Measurements from ENCODE around the gene AGMO. TPM values are rescaled to one million over a fixed set of nuclear protein-coding genes. Genes with fewer than 3 reads are reported as not detected.

AGMO gene
- total RNA-seq, 2 donors from 2014 or later: not detected

DNA sequence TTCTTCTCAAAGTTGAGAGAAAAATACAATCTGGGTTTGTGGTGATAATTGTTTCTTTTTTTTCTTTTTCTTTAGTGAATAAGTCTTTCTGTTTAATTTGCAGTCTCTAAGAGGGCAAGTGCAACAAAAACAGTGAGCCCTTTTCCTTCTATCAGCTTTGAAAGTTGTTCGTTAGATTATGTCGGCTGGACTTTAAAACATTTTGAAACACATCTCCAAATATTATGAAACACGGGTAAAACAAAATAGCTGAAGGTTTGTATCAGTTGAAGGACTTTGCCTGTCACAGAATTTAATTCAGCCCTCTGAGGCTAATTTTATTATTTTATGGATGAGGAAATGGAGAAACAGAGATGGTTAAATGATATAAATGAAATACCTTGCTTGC lies 85.3 kb downstream of the AGMO start:
- H3K36me3 Mint-ChIP-seq: no peaks in the 10 kb centered on the region
- H3K27ac Mint-ChIP-seq: no peak overlapping the region
- no peaks in the 10 kb centered on the region for H3K4me1 Mint-ChIP-seq (ENCODE audit: low read depth in 2 of 2)
- no peaks in the 10 kb centered on the region for H3K27me3 Mint-ChIP-seq
- no peak for ATAC-seq
- H3K4me3 Mint-ChIP-seq: no peak overlapping the region
- DNase-seq (ENCODE audit: low spot score): no peak
- peaks cover 13% of the 10 kb centered on the region for H3K9me3 Mint-ChIP-seq

DNA sequence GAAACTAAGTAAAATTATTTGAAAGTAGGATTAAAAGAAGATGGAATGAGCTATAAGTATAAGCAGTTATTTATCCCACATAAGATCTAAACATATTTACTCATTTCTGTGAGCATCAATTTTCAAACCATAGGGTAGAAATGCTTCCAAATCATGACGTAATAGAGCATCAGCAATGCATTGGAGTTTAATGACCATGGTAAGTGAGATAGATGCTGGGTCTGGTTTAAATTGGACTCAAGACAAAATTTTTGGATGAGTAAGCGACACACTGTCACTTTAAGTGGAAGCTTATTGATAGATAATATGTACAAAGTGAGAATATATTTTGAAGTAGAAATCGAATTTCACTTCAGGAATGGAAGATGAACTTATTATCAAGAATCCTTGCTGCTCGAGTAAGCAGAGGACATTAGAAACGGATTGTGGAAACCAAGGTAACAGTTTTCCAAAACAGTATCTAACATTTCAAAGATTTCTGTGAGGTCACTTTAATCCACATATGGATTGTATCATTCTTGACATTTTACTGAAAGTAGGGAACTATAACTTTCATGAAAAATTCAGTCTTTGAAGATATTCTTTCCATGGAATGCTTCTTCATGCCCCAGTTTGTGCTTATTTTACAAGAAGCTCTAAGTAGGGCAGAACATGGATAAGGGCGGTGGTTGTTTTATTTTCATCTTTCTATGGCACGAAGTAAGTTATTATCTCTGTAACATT lies 85.8 kb downstream of the AGMO start:
- no peaks in the 10 kb centered on the region for H3K4me1 Mint-ChIP-seq (ENCODE audit: low read depth in 2 of 2)
- no peaks in the 10 kb centered on the region for H3K27me3 Mint-ChIP-seq
- H3K9me3 Mint-ChIP-seq: peaks cover 13% of the 10 kb centered on the region
- ATAC-seq (no peak), DNase-seq (ENCODE audit: low spot score) (no peak)
- no peaks in the 10 kb centered on the region for H3K36me3 Mint-ChIP-seq
- no peak overlapping the region for H3K4me3 Mint-ChIP-seq
- no peak overlapping the region for H3K27ac Mint-ChIP-seq

DNA sequence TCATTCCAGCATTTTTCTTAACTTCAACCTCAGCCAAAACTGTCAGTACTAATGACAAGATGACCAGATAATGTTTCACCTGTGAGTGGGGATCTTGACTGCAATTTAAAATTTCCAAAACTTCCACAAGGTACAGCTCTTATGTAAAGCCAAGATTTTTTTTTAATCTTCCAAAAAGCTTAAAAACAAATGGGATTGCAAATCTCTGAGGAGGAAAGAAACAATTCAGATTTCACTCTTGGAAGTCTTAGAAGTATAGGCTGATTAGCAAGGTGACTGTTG lies 90.2 kb downstream of the AGMO start:
- H3K4me3 Mint-ChIP-seq: no peak overlapping the region
- no peak overlapping the region for H3K27ac Mint-ChIP-seq
- DNase-seq (ENCODE audit: low spot score): no peak
- H3K9me3 Mint-ChIP-seq: peaks cover 17% of the 10 kb centered on the region
- ATAC-seq: no peak
- H3K27me3 Mint-ChIP-seq: no peaks in the 10 kb centered on the region
- no peaks in the 10 kb centered on the region for H3K36me3 Mint-ChIP-seq
- H3K4me1 Mint-ChIP-seq (ENCODE audit: low read depth in 2 of 2): no peaks in the 10 kb centered on the region

DNA sequence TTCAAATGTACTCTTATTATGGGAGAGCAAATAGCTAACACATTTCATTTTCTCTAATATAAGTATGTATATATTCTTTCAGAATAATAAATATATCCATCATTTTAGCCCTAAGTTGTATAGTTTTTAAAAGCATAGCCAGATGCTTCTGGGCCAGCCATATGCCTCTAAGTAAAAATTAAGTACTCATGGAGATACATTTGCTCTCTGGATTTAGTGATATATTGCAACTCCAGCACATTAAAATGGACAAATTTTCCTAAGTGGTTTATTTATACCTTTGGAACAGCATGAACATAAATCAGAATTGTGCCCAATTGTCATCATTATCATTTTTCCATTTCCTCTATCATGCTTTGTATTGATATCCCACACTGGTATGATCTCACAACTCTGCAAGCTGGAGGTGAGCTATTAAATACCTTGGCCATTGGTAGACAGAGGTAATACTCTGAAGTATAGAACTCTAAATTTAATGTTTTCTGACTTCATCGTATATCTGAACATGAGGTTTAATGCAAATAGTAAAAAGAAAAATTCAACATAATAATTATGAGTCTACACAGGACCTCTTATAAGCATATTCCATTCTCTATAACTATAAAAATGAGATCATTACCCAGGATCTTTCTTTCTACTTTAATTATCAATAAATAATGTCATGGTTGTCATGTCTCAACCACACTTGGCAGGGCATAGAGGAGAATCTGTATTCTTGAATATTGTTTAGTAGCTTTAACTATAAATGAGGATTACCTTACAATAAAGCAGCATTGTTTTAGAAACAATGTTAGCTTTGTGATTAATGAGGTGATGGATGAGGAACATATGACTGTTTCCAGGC lies 90.8 kb downstream of the AGMO start:
- H3K27ac Mint-ChIP-seq: no peak overlapping the region
- DNase-seq (ENCODE audit: low spot score) (no peak), ATAC-seq (no peak)
- no peaks in the 10 kb centered on the region for H3K27me3 Mint-ChIP-seq
- H3K36me3 Mint-ChIP-seq: no peaks in the 10 kb centered on the region
- no peak overlapping the region for H3K4me3 Mint-ChIP-seq
- H3K4me1 Mint-ChIP-seq (ENCODE audit: low read depth in 2 of 2): no peaks in the 10 kb centered on the region
- peaks cover 21% of the 10 kb centered on the region for H3K9me3 Mint-ChIP-seq

DNA sequence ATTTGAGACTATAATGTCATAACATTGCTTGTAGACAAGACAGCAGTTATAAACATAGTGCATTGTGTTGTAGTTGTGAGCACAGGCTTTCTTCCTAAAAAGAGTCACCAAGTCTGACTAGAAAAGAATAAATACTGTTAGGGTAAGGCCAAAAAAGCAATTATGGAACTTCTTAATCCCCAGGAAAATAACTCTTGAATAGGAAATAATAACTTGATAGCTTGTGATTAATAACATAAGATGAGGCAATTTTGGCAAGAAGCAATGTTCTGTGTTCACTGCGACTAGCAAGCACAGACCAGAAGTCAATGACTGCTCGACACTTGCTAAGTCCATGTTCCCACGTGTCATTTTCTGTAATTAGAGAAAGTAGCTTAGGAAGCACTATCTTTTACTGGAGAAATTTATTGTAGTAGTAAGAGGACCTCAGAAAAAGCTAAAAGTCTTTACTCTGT lies 97.1 kb downstream of the AGMO start:
- Mint-ChIP-seq H3K36me3 (no peaks in the 10 kb centered on the region), H3K27me3 (no peaks in the 10 kb centered on the region), H3K9me3 (peaks cover 14% of the 10 kb centered on the region), H3K27ac (no peak overlapping the region), H3K4me3 (no peak overlapping the region), H3K4me1 (ENCODE audit: low read depth in 2 of 2) (no peaks in the 10 kb centered on the region)
- no peak for ATAC-seq
- no peak for DNase-seq (ENCODE audit: low spot score)

DNA sequence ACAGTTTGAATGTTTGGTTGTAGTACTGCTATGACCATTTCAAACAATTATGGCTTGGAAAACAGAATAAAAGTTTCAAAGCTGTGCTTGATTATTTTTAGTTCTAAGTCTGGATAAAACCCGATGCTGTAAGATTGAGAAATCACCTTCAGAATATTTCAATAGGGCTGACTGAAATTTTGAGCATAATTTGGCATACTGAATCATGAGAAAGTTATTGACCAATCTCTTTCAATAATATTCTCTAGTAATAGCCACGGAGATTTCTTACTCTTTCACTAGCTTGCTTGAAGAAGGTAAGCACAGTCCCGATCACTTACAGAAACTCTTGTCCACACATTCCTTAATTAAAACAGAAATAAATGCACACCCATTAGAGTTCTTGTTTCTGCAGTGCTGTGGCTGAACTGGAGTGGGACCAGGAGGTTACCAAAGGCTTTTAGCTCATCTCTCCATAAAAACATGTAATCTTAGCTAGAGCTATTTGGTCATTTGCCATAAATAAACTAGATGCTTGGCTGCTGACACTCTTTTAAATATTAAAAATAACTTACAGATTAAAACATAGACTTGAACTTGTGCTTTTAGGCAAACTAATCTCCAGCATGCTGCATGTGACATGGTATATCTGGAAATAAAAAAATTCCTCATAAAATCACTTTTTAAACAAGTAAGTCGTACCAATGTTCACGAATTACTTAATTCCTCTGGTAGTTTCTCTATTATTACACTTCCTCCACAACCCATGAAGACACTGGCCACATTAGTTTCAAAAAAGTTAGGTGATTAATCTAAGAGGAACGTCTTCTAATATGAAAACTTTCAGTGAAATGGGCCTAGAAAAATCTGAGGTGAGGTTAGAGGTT lies 97.8 kb downstream of the AGMO start:
- DNase-seq (ENCODE audit: low spot score): no peak
- Mint-ChIP-seq H3K4me1 (ENCODE audit: low read depth in 2 of 2) (no peaks in the 10 kb centered on the region), H3K4me3 (no peak overlapping the region), H3K9me3 (peaks cover 10% of the 10 kb centered on the region), H3K27ac (no peak overlapping the region), H3K36me3 (no peaks in the 10 kb centered on the region), H3K27me3 (no peaks in the 10 kb centered on the region)
- no peak for ATAC-seq

DNA sequence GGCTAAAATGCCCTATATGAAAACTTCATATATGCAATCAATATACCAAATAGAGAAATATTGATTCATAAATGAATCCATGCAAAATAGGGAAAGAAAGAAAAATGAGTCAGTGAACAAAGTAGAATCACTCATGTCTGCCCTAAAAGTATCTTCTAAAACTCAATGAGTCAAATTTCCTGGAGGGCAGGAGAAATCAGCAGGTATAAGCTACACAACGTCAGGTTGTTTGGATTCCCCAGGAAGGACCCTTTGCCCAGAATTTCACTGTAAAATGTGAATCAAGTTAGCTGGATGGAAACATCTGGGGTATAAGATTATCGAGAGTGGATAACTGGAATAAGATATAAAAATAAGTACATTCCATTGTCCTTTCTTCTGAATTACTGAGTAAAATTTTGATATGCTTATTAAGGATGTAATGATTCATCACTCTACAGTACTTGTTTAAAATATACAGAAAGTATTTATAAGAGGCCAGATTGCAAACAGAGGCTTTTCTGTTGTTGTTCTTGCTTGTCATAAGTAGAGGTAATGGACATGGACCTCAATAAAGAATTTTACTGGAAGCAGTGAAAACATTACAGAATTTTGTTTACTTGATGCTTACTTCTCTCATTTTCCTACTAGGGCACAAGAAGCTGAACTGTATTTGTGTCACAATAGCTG lies 99.0 kb downstream of the AGMO start:
- Mint-ChIP-seq H3K9me3 (peaks cover 13% of the 10 kb centered on the region), H3K4me3 (no peak overlapping the region), H3K4me1 (ENCODE audit: low read depth in 2 of 2) (no peaks in the 10 kb centered on the region), H3K27me3 (no peaks in the 10 kb centered on the region), H3K36me3 (no peaks in the 10 kb centered on the region), H3K27ac (no peak overlapping the region)
- ATAC-seq: no peak
- no peak for DNase-seq (ENCODE audit: low spot score)

DNA sequence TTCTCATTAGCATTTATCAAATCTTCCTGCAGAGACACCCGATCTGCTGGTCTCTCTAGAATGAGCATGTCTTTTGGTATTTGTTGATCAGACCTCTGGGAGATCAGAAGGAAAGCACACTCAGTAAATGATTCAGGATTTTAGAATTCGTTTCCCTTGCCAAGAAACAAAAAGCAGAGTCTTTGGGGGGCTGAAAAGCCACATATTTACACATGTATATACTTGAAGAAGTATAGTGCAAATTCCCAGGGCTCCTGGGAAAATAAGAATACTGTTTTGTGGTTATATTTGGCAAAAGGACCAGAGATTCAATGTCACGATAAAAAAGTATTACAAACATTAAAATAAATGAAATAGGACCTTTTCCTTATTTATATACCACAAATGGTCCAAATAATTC lies 100.2 kb downstream of the AGMO start:
- Mint-ChIP-seq H3K9me3 (peaks cover 9% of the 10 kb centered on the region), H3K4me3 (no peak overlapping the region), H3K4me1 (ENCODE audit: low read depth in 2 of 2) (no peaks in the 10 kb centered on the region), H3K27me3 (no peaks in the 10 kb centered on the region), H3K36me3 (no peaks in the 10 kb centered on the region), H3K27ac (no peak overlapping the region)
- ATAC-seq (no peak), DNase-seq (ENCODE audit: low spot score) (no peak)

DNA sequence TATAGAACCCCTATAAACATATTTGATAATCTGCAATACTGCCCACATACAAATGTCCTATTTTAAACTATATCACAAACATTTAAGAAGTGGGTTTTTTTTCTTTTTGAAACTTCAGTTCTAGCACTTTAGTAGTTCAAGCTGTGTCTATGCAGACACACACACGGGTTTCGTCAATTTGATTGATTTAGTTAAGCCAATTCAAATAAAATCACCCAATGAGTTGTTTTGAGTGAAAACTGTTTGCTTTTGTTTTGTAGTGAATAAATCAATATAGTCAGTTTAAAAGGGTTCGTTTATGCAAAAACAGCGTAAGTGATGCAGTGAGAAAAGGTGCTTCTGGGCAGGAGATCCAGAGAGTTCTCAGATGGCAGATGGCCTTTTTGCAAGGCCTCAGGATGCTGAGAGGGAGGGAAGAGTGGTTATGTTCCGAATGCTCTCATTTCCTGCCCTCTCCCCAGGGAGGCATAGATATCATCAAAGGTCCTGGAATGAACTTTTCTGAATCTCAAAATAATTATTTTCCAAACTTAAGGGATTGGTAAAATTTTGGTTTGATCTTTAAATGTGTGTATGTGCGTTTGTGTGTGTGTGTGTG lies 102.7 kb downstream of the AGMO start:
- ATAC-seq (no peak), DNase-seq (ENCODE audit: low spot score) (no peak)
- Mint-ChIP-seq H3K27me3 (no peaks in the 10 kb centered on the region), H3K27ac (no peak overlapping the region), H3K36me3 (no peaks in the 10 kb centered on the region), H3K9me3 (peaks cover 4% of the 10 kb centered on the region), H3K4me3 (no peak overlapping the region), H3K4me1 (ENCODE audit: low read depth in 2 of 2) (no peaks in the 10 kb centered on the region)

DNA sequence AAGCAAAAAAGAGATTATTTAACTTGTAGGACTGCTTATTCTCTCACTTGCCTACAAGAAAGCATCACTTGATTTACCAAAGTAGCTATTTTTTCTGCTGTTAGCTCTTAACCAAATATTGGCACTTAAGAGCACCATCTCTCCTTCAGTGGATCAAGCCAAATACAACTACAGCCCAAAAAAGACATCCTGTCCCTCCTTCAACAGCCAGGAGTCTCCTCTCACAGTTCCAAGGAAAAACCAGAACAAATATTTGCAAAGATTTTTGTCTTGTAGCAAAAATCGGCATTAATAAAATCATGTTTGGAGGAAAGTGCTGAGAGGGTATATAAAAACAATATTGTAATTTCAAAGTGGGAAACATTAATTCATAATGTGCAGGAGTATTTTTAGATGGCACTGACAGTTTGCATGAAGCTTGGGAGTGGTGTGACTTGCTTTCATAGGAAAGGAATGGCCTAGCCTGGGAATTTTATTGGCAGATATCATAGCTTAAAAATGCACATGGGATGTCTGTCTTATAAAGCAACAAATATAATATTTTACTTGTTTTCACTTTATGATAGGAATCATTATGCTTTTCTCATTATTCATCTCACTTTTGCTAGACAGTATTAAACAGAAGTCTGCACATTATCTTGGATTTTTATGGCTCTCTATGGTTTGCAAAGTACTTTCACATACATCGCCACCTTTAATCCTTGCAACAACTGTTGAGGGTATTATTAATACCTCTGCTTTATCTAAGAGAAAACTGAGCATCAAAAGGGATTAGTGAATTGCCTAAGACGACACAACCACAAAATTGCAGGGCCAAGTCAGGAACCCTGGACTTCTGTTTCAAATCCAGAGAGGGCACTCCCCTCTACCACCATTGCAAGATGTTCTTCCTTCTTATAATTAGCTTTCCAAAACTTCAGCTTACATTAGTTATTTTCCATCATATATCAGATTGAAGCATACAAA lies 103.5 kb downstream of the AGMO start:
- Mint-ChIP-seq H3K4me3 (no peak overlapping the region), H3K27ac (no peak overlapping the region), H3K9me3 (peaks cover 5% of the 10 kb centered on the region), H3K27me3 (no peaks in the 10 kb centered on the region), H3K4me1 (ENCODE audit: low read depth in 2 of 2) (no peaks in the 10 kb centered on the region), H3K36me3 (no peaks in the 10 kb centered on the region)
- ATAC-seq (no peak), DNase-seq (ENCODE audit: low spot score) (no peak)

DNA sequence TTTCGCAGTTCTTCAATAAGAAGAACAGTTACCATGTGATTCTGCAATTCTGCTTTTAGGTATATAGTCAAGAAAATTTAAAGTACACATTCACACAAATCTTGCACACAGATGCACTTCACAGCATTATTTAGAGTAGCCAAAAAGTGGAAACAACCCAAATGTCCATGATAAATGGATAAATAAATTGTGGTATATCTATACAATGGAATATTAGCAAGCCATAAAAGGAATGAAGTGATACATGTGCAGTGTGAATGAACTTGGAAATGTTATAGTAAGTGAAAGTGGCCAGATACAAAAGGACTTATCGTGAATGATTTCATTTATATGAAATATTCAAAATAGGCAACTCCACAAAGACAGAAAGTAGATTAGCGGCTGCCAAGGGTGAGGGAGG lies 109.1 kb downstream of the AGMO start:
- Mint-ChIP-seq H3K4me1 (ENCODE audit: low read depth in 2 of 2) (no peaks in the 10 kb centered on the region), H3K36me3 (no peaks in the 10 kb centered on the region), H3K27me3 (no peaks in the 10 kb centered on the region), H3K9me3 (peaks cover 7% of the 10 kb centered on the region), H3K27ac (no peak overlapping the region), H3K4me3 (no peak overlapping the region)
- DNase-seq (ENCODE audit: low spot score): no peak
- ATAC-seq: no peak

DNA sequence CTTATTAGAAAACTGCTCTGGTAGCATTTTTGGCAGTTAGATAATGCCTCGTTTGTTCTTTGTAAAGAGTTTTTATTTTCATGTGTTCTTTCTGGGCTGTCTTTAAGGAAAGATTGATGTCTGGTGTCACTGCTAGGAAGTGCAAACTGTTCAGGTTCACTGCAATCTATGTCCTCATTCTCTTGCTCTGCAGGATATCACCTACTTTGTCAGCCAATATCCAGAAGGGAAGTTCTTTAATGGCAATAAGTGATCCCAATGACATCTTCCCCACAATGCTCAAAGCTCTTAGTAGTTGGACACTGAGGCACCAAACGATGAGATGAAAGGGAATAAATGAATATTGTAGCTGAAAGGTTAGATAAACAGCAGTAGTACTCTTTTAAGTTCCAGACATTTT lies 115.1 kb downstream of the AGMO start:
- H3K4me3 Mint-ChIP-seq: no peak overlapping the region
- peaks cover 14% of the 10 kb centered on the region for H3K9me3 Mint-ChIP-seq
- no peak overlapping the region for H3K27ac Mint-ChIP-seq
- ATAC-seq (no peak), DNase-seq (ENCODE audit: low spot score) (no peak)
- peaks cover 6% of the 10 kb centered on the region for H3K36me3 Mint-ChIP-seq
- no peaks in the 10 kb centered on the region for H3K4me1 Mint-ChIP-seq (ENCODE audit: low read depth in 2 of 2)
- no peaks in the 10 kb centered on the region for H3K27me3 Mint-ChIP-seq
